Activated T-helper 1 cell treated with Interleukin-2 at 50 U/mL for 16 hours (primary cell): ENCODE measurements around the gene TMEM139.
"Not testable (repeated sequence)": the region's sequence is repeated elsewhere in the genome, so short reads cannot be mapped to it uniquely, and the experiment has no call there.

Source experiments
- DNase-seq: peaks from one replicate; pipeline ENCODE4 v3.0.0-alpha.2; 2020; ENCODE audit warnings: low read depth

Gene TMEM139

GRCh38 chr7:143259765-143260164, 25.0 kb upstream of the TMEM139 start:
- no peak for DNase-seq

- no peak for DNase-seq
Measured at GRCh38 chr7:143261901-143262300, 22.9 kb upstream of the TMEM139 start.

GRCh38 chr7:143263266-143264195, 21.2 kb upstream of the TMEM139 start, which contains the start of gene GSTK1:
TSS of gene GSTK1 (plus strand) at chr7:143263441. CDS start at chr7:143263514, 73 bp downstream.
- peak; percentile 78 for DNase-seq

GRCh38 chr7:143264196-143264568, 20.6 kb upstream of the TMEM139 start:
- DNase-seq: not testable (repeated sequence)

- DNase-seq: no peak
Measured at GRCh38 chr7:143265017-143265693, 19.6 kb upstream of the TMEM139 start.

- DNase-seq: no peak
Measured at GRCh38 chr7:143269251-143269650, 15.5 kb upstream of the TMEM139 start.

GRCh38 chr7:143271240-143271639, 13.5 kb upstream of the TMEM139 start:
- no peak for DNase-seq

- no peak for DNase-seq
Measured at GRCh38 chr7:143272871-143273270, 11.9 kb upstream of the TMEM139 start.

- no peak for DNase-seq
Measured at GRCh38 chr7:143279186-143280098, 5.3 kb upstream of the TMEM139 start.

GRCh38 chr7:143280160-143280559, 4.6 kb upstream of the TMEM139 start:
- no peak for DNase-seq

GRCh38 chr7:143280566-143280965, 4.2 kb upstream of the TMEM139 start:
- DNase-seq: no peak

- DNase-seq: no peak
Measured at GRCh38 chr7:143281529-143281928, 3.2 kb upstream of the TMEM139 start.

- no peak for DNase-seq
Measured at GRCh38 chr7:143282124-143282523, 2.6 kb upstream of the TMEM139 start.

- DNase-seq: no peak
Measured at GRCh38 chr7:143283381-143283780, 1.4 kb upstream of the TMEM139 start.

GRCh38 chr7:143285470-143285778, 666 bp downstream of the TMEM139 start:
- no peak for DNase-seq

- DNase-seq: no peak
Measured at GRCh38 chr7:143285806-143286521, 1.2 kb downstream of the TMEM139 start.

GRCh38 chr7:143286522-143286890, 1.7 kb downstream of the TMEM139 start:
- DNase-seq: no peak

GRCh38 chr7:143287339-143287934, 2.7 kb downstream of the TMEM139 start:
- no peak for DNase-seq

GRCh38 chr7:143287935-143288826, 3.4 kb downstream of the TMEM139 start, which contains the start of gene CASP2:
TSS of gene CASP2 (plus strand) at chr7:143288351. CDS start at chr7:143288456, 105 bp downstream.
- peak; percentile 100 for DNase-seq

- no peak for DNase-seq
Measured at GRCh38 chr7:143288836-143289235, 4.1 kb downstream of the TMEM139 start.
